Measurements from ENCODE around the gene GYPA. TPM values are rescaled to one million over a fixed set of nuclear protein-coding genes. Genes with fewer than 3 reads are reported as not detected.

GYPA gene
- total RNA-seq, 1 experiment from 2014 or later: not detected

DNA sequence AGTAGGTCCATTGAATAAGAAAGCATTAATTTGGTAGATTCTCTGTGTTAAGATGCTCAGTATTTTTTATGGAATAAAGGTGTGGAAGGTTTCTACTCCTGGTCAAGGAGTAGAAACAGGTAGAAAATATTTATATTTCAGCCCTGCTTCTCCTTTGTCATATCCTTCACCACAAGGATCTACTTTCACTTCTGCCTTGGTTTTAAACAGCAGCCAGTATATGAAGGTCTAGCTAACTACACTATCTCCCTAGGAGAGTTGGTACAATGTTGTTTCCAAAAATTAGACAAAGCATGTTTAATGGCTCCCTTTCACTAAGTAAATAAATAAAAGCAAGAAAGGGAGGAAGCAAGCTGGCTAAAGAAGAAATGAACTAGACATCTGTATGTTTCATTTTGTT, 44.6 kb upstream of the GYPA start:
- intact Hi-C loops (cut with micrococcal nuclease; ENCODE audit: unreplicated experiment): no loop called here
- H3K9me3 ChIP-seq: no peaks in the 10 kb centered on the region
- BruUV-seq (replicated peaks): no TSS peak
- Mint-ChIP-seq H3K27me3 (ENCODE audit: insufficient read depth, unreplicated experiment) (peaks cover 5% of the 10 kb centered on the region), H3K9me3 (ENCODE audit: unreplicated experiment) (no peaks in the 10 kb centered on the region), H3K27ac (ENCODE audit: unreplicated experiment) (no peak overlapping the region), H3K36me3 (ENCODE audit: insufficient read depth, unreplicated experiment) (no peaks in the 10 kb centered on the region), H3K4me1 (ENCODE audit: low read depth, unreplicated experiment) (no peaks in the 10 kb centered on the region), H3K4me3 (ENCODE audit: unreplicated experiment) (no peak overlapping the region)
- no peaks in the 10 kb centered on the region for H3K36me3 ChIP-seq (ENCODE audit: control insufficient read depth, insufficient read depth, low read length)
- no peak for DNase-seq
- no peaks in the 10 kb centered on the region for H3K4me1 ChIP-seq
- no peak overlapping the region for H3K4me3 ChIP-seq (ENCODE audit: low read depth, low read length)
- no peaks in the 10 kb centered on the region for H3K27me3 ChIP-seq (replicated peaks; ENCODE audit: control insufficient read depth, insufficient read depth, low read length)
- ChIA-PET CTCF (no interaction called here), POLR2A (no interaction called here)
- TF ChIP-seq, protein P1, sequence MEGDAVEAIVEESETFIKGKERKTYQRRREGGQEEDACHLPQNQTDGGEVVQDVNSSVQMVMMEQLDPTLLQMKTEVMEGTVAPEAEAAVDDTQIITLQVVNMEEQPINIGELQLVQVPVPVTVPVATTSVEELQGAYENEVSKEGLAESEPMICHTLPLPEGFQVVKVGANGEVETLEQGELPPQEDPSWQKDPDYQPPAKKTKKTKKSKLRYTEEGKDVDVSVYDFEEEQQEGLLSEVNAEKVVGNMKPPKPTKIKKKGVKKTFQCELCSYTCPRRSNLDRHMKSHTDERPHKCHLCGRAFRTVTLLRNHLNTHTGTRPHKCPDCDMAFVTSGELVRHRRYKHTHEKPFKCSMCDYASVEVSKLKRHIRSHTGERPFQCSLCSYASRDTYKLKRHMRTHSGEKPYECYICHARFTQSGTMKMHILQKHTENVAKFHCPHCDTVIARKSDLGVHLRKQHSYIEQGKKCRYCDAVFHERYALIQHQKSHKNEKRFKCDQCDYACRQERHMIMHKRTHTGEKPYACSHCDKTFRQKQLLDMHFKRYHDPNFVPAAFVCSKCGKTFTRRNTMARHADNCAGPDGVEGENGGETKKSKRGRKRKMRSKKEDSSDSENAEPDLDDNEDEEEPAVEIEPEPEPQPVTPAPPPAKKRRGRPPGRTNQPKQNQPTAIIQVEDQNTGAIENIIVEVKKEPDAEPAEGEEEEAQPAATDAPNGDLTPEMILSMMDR (IDR thresholded peaks at IDR 0.05; ENCODE audit: insufficient read depth in 1 of 2, low read depth in 1 of 2, low read length in 1 of 2, severe bottlenecking in 1 of 2, unreplicated experiment in 1 of 2): no peak

DNA sequence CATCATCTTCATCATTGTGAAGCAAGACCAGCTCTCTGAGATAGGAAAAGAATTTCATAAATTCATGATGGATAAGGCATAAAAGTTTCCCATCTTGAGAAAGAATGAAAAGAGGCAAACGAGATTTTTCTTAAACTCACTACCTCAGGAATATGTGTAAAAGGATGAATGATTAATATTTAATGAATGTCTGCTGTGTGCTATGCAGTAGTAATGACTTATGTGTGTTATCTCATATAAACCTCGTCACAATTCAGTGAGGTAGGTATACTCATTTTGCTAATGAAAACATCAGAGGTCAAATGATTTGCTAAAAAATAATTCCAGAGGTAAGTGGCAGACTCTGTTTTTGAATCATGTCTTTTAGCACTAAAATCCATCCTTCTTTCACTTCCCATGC, 42.6 kb upstream of the GYPA start:
- Mint-ChIP-seq H3K27ac (ENCODE audit: unreplicated experiment) (no peak overlapping the region), H3K4me3 (ENCODE audit: unreplicated experiment) (no peak overlapping the region), H3K27me3 (ENCODE audit: insufficient read depth, unreplicated experiment) (peaks cover 5% of the 10 kb centered on the region), H3K4me1 (ENCODE audit: low read depth, unreplicated experiment) (peaks cover 8% of the 10 kb centered on the region), H3K9me3 (ENCODE audit: unreplicated experiment) (peaks cover 10% of the 10 kb centered on the region), H3K36me3 (ENCODE audit: insufficient read depth, unreplicated experiment) (no peaks in the 10 kb centered on the region)
- no TSS peak for BruUV-seq (replicated peaks)
- no peaks in the 10 kb centered on the region for H3K36me3 ChIP-seq (ENCODE audit: control insufficient read depth, insufficient read depth, low read length)
- TF ChIP-seq, protein P1 (IDR thresholded peaks at IDR 0.05; ENCODE audit: insufficient read depth in 1 of 2, low read depth in 1 of 2, low read length in 1 of 2, severe bottlenecking in 1 of 2, unreplicated experiment in 1 of 2): no peak
- ChIA-PET CTCF (no interaction called here), POLR2A (no interaction called here)
- H3K9me3 ChIP-seq: no peaks in the 10 kb centered on the region
- intact Hi-C loops (cut with micrococcal nuclease; ENCODE audit: unreplicated experiment): no loop called here
- no peak for DNase-seq
- peaks cover 15% of the 10 kb centered on the region for H3K4me1 ChIP-seq
- H3K27me3 ChIP-seq (replicated peaks; ENCODE audit: control insufficient read depth, insufficient read depth, low read length): no peaks in the 10 kb centered on the region
- H3K4me3 ChIP-seq (ENCODE audit: low read depth, low read length): no peak overlapping the region

DNA sequence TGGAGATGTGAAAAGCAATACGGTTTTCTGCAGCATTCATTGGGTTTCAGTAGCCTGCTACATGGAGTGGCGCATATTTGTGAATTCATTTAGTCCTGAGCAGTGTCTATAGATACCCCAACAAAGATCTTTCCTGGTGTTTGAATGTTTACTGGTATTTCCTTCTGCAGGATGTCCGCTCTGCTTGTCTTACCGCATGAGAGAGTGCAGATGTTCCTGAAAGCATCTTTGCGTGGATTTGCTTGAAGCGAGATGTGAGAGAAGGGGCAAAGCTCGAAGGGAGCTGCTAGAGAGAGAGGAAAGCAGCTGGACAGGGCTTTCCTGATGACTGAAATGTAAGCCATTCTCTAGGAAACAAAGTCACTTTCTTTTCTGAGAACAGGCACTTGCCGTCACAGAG, 40.9 kb upstream of the GYPA start:
- no peak overlapping the region for H3K4me3 ChIP-seq (ENCODE audit: low read depth, low read length)
- H3K27ac Mint-ChIP-seq (ENCODE audit: unreplicated experiment): no peak overlapping the region
- intact Hi-C loops (cut with micrococcal nuclease; ENCODE audit: unreplicated experiment): no loop called here
- H3K4me1 Mint-ChIP-seq (ENCODE audit: low read depth, unreplicated experiment): peaks cover 8% of the 10 kb centered on the region
- no peak for DNase-seq
- H3K27me3 ChIP-seq (replicated peaks; ENCODE audit: control insufficient read depth, insufficient read depth, low read length): no peaks in the 10 kb centered on the region
- H3K9me3 Mint-ChIP-seq (ENCODE audit: unreplicated experiment): peaks cover 10% of the 10 kb centered on the region
- TF ChIP-seq, protein P1 (IDR thresholded peaks at IDR 0.05; ENCODE audit: insufficient read depth in 1 of 2, low read depth in 1 of 2, low read length in 1 of 2, severe bottlenecking in 1 of 2, unreplicated experiment in 1 of 2): no peak
- BruUV-seq (replicated peaks): no TSS peak
- H3K4me3 Mint-ChIP-seq (ENCODE audit: unreplicated experiment): no peak overlapping the region
- H3K4me1 ChIP-seq: peaks cover 22% of the 10 kb centered on the region
- no peaks in the 10 kb centered on the region for H3K9me3 ChIP-seq
- H3K36me3 Mint-ChIP-seq (ENCODE audit: insufficient read depth, unreplicated experiment): no peaks in the 10 kb centered on the region
- ChIA-PET CTCF (no interaction called here), POLR2A (no interaction called here)
- H3K27me3 Mint-ChIP-seq (ENCODE audit: insufficient read depth, unreplicated experiment): peaks cover 5% of the 10 kb centered on the region
- no peaks in the 10 kb centered on the region for H3K36me3 ChIP-seq (ENCODE audit: control insufficient read depth, insufficient read depth, low read length)
